D721Med (cell line): ENCODE results near the gene OXGR1.

Experiments used
- DNase-seq: peaks from one replicate; pipeline ENCODE4 v3.0.0; 2011; ENCODE audit warnings: low spot score; ENCODE audit not compliant: insufficient read length
- FAIRE-seq: peaks from 2 replicates; lab custom pipeline; 2011; peaks lifted over from hg19 to GRCh38; lab: Jason Lieb, UNC
- TF ChIP-seq, protein P1 (sequence below): IDR thresholded peaks from 2 replicates; pipeline ENCODE4 v1.5.1; 2012; ENCODE audit warnings: mild to moderate bottlenecking, control low read depth; ENCODE audit not compliant: insufficient read depth; ENCODE audit errors: missing control alignments

Gene OXGR1

DNA sequence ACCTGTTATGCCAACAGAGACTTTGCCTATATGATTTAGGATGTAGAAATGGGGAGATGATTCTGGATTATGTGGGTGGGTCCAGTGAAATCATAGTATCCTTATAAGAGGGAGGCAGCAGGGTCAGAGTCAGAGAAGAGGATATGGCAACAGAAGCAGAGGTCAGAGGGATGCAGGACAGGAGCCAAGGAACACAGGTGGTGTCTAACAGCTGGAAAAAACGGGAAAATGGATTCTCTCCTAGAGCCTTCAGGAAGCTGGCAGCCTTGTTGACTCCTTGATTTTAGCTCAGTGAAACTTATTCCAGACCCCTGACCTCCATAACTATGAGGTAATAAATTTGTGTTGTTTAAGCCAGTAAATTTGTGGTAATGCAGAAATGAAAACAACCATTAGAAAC lies 28.8 kb upstream of the OXGR1 start:
- DNase-seq (no peak), FAIRE-seq (no peak)
- TF ChIP-seq, protein P1, sequence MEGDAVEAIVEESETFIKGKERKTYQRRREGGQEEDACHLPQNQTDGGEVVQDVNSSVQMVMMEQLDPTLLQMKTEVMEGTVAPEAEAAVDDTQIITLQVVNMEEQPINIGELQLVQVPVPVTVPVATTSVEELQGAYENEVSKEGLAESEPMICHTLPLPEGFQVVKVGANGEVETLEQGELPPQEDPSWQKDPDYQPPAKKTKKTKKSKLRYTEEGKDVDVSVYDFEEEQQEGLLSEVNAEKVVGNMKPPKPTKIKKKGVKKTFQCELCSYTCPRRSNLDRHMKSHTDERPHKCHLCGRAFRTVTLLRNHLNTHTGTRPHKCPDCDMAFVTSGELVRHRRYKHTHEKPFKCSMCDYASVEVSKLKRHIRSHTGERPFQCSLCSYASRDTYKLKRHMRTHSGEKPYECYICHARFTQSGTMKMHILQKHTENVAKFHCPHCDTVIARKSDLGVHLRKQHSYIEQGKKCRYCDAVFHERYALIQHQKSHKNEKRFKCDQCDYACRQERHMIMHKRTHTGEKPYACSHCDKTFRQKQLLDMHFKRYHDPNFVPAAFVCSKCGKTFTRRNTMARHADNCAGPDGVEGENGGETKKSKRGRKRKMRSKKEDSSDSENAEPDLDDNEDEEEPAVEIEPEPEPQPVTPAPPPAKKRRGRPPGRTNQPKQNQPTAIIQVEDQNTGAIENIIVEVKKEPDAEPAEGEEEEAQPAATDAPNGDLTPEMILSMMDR, result no peak

DNA sequence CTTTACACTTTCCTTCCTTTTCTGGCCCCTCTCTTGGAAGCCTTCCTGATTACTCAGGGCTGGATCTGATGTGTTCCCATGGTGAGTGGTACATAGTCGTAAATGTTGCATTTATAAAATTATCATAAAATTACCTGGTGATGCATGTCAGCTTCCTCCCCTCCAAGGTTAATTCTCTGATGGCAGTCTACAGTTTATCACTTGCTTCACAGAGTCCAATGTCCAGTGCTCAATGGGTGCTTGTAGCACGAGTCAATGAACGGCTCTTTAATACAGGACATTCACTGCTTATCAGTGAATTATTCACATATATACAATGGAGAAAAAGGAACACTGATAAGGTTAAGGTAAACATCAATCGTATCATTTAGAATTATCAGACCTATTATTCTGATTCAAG lies 27.0 kb upstream of the OXGR1 start:
- TF ChIP-seq, protein P1, result no peak
- FAIRE-seq, result no peak

DNA sequence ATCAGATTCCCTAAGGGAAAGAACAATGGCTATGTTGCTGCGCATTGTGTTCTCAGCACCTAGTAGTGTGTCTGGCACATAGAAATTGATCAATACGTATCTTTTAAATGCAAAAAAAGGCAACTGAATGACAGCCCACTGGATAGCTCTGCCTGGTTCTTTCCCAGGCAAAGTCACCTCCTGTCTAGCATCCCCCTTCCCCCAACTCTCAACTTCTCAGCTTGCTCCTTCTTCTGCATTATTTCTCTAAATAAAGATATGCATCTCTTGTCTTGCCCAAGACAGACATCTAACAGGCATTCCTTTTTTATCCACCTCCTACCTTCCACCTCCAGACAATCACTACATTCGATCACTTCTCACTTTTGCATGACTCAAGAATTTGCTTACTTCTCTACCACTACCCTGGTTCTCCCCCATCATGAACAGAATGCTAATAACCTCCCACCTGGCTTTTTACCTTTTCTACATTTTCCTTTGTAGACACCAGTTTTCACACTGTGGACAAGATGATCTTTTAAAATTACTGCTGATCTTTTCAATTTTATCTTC lies 26.5 kb upstream of the OXGR1 start:
- DNase-seq (no peak), FAIRE-seq (no peak)
- TF ChIP-seq, protein P1, result no peak

More for the DNA sequence above, 27.0 kb upstream of the OXGR1 start:
- no peak for DNase-seq

DNA sequence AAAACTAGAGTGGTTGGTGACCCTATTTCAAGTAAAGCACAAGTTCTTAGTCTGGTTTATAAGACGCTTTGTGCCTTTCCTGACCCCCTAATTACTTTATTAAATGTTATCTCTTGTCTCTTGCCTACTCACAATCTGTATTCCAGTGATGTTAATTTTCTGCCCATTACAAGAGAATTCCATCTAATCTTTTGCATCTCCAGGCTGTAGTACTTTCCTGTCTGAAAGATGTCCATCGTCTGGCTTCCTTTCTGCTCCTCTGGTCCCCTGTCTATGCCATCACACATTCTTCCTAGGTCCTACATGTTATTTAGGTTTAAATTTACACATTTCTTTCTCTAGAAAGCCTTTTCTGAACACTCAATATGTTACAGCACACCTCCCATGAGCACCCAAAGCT lies 25.9 kb upstream of the OXGR1 start:
- TF ChIP-seq, protein P1, result no peak
- FAIRE-seq (no peak), DNase-seq (no peak)

DNA sequence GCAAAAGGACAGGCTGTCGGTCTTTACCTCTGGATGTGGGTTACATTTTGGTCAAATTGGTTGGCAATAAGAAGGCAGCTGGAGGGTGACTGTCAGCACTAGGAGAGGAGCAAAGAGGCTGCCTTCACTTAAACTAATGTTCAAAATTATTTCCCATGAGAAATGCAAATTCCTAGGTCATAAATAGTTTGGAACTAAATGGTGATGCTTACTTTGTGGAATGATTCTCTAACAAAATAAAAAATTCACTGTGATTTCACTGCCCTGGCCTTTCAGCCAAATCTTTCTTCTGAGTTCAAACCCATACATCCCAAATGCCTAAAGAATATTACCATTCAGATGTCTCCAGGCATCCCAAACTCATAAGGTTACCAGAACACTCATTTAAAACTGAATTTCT lies 25.0 kb upstream of the OXGR1 start:
- no peak for DNase-seq
- FAIRE-seq, result no peak
- TF ChIP-seq, protein P1, result no peak

DNA sequence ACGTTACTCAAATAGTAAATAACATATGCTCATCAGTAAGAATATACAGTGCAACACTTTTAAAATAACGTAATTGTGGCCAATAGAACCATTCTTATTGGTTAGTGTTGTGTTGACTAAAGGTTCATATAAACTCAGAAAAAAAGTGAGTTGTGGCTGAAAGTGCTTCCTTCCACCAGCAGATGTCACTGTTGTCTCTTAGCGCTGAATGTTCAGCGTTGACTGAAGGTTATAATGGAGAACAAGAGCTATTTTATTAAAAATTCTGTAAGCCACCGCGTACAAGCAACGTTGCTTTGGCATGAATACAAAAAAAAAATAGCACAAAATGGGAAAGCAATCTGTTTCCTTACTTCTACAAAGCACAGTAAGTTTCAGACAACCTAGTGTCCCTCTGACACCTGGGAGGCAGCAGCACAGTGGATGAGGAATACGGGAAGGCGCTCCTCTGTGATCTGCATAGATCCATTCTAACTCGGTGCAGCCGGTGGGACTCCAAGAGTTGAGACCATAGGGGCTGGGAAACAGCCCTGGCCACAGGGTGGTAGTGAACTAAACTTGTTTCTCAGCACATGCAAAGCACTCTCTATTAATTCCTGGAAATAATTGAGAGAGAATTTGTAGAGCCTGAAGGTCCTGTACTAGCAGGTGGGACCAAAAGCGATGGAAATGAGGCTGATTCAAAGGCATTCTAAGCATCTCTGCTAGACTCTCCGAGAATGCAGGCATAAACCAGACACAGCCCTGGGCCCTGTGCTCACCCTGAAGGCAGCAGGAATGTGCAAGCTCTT lies 23.9 kb upstream of the OXGR1 start:
- FAIRE-seq (peak; percentile 74), DNase-seq (no peak)
- TF ChIP-seq, protein P1, result peak; percentile 82

DNA sequence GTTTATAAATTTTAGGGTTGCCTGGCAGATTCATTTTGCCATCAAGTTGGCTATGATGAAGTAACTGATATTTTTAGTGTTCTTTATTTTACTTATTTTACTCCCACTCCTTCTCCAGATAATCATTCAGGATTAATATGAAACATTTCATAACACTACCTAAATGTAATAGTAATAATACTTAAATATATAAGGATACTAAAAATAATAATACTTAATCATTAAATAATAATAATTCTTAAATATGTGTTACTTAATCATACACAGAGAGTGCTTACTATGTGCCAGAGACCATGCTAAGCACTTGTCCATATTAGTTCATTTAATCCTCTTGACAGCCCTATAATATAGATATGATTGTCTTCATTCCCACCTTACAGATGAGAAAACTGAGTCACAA lies 23.0 kb upstream of the OXGR1 start:
- FAIRE-seq, result no peak
- TF ChIP-seq, protein P1, result no peak
- DNase-seq, result no peak
